Stomach smooth muscle (tissue), 2 donors: ENCODE results near the gene SOD3.

Source experiments
- H3K27ac ChIP-seq: one replicate; pipeline ENCODE4 v1.7.0; 2013; ENCODE audit warnings: mild to moderate bottlenecking, low read length, inconsistent platforms
- H3K27me3 ChIP-seq, 2 donors: one replicate each; pipeline ENCODE4 v1.7.0; 2013; ENCODE audit warnings: low read length in 2 of 2; ENCODE audit not compliant: insufficient read depth in 2 of 2, control insufficient read depth in 1 of 2
- H3K36me3 ChIP-seq, 2 donors: one replicate each; pipeline ENCODE4 v1.7.0; 2013; ENCODE audit warnings: low read length in 2 of 2; ENCODE audit not compliant: control insufficient read depth in 2 of 2, insufficient read depth in 2 of 2
- H3K4me1 ChIP-seq: one replicate; pipeline ENCODE4 v1.7.0; 2013; ENCODE audit warnings: low read length; ENCODE audit not compliant: control insufficient read depth, insufficient read depth
- H3K4me3 ChIP-seq, 2 donors: one replicate each; pipeline ENCODE4 v1.7.0; 2013; ENCODE audit warnings: low read length in 2 of 2
- H3K9ac ChIP-seq, 2 donors: one replicate each; pipeline ENCODE4 v1.7.0; 2013; ENCODE audit warnings: low read length in 2 of 2, mild to moderate bottlenecking in 1 of 2
- H3K9me3 ChIP-seq, 2 donors: one replicate each; pipeline ENCODE4 v1.7.0; 2013; ENCODE audit warnings: low read length in 2 of 2; ENCODE audit not compliant: control insufficient read depth in 2 of 2
- donor health status: healthy.
- donor health status: Pancreatic carcinoma.

Gene SOD3

GRCh38 chr4:24820541-24820940 is 25.2 kb downstream of the SOD3 start:
- Histone ChIP-seq H3K4me1 (peaks cover 8% of the 10 kb centered on the region), H3K9ac (no peak overlapping the region), H3K27me3 (no peaks in the 10 kb centered on the region), H3K9me3 (no peaks in the 10 kb centered on the region), H3K36me3 (peaks cover 27 to 28% of the 10 kb centered on the region in 2 donors), H3K27ac (no peak overlapping the region), H3K4me3 (no peak overlapping the region)

GRCh38 chr4:24824720-24825119 is 29.3 kb downstream of the SOD3 start:
- H3K36me3 ChIP-seq: peaks cover 10 to 21% of the 10 kb centered on the region in 2 donors
- H3K9me3 ChIP-seq: no peaks in the 10 kb centered on the region
- peaks cover 8% of the 10 kb centered on the region for H3K4me1 ChIP-seq
- peak overlapping the region; percentile 45 to 47 for H3K4me3 ChIP-seq
- H3K27ac ChIP-seq: peak overlapping the region; percentile 55
- H3K27me3 ChIP-seq: no peaks in the 10 kb centered on the region
- H3K9ac ChIP-seq: peak overlapping the region; percentile 33 to 47

- H3K27ac ChIP-seq: no peak overlapping the region
- H3K9me3 ChIP-seq: no peaks in the 10 kb centered on the region
- no peaks in the 10 kb centered on the region for H3K4me1 ChIP-seq
- H3K9ac ChIP-seq: no peak overlapping the region
- peaks cover 41 to 48% of the 10 kb centered on the region in 2 donors for H3K36me3 ChIP-seq
- no peak overlapping the region for H3K4me3 ChIP-seq
- H3K27me3 ChIP-seq: no peaks in the 10 kb centered on the region
These were observed 36.3 kb downstream of the SOD3 start for GRCh38 chr4:24831637-24832036.

- H3K27ac ChIP-seq: no peak overlapping the region
These were observed 40.3 kb downstream of the SOD3 start for GRCh38 chr4:24835696-24836095.

GRCh38 chr4:24836661-24837242 is 41.4 kb downstream of the SOD3 start:
- Histone ChIP-seq H3K9ac (no peak overlapping the region), H3K4me1 (peaks cover 9% of the 10 kb centered on the region), H3K4me3 (no peak overlapping the region), H3K9me3 (no peaks in the 10 kb centered on the region), H3K36me3 (peaks cover 18 to 28% of the 10 kb centered on the region in 2 donors), H3K27me3 (no peaks in the 10 kb centered on the region), H3K27ac (no peak overlapping the region)

More at GRCh38 chr4:24835696-24836095, 40.3 kb downstream of the SOD3 start:
- Histone ChIP-seq H3K9me3 (no peaks in the 10 kb centered on the region), H3K36me3 (peaks cover 29 to 36% of the 10 kb centered on the region in 2 donors), H3K9ac (no peak overlapping the region), H3K27me3 (no peaks in the 10 kb centered on the region), H3K4me1 (peaks cover 2% of the 10 kb centered on the region), H3K4me3 (no peak overlapping the region)

- no peak overlapping the region for H3K4me3 ChIP-seq
- H3K27ac ChIP-seq: no peak overlapping the region
- peaks cover 14% of the 10 kb centered on the region for H3K4me1 ChIP-seq
- no peak overlapping the region for H3K9ac ChIP-seq
- H3K36me3 ChIP-seq: peaks cover 17 to 28% of the 10 kb centered on the region in 2 donors
- H3K9me3 ChIP-seq: no peaks in the 10 kb centered on the region
- no peaks in the 10 kb centered on the region for H3K27me3 ChIP-seq
These were observed 42.0 kb downstream of the SOD3 start for GRCh38 chr4:24837336-24837735.

GRCh38 chr4:24837781-24838180 is 42.4 kb downstream of the SOD3 start:
- no peak overlapping the region for H3K9ac ChIP-seq
- H3K9me3 ChIP-seq: no peaks in the 10 kb centered on the region
- peaks cover 15 to 25% of the 10 kb centered on the region in 2 donors for H3K36me3 ChIP-seq
- H3K27ac ChIP-seq: no peak overlapping the region
- H3K27me3 ChIP-seq: no peaks in the 10 kb centered on the region
- peaks cover 19% of the 10 kb centered on the region for H3K4me1 ChIP-seq
- H3K4me3 ChIP-seq: no peak overlapping the region

- peaks cover 8 to 13% of the 10 kb centered on the region in 2 donors for H3K36me3 ChIP-seq
- H3K4me1 ChIP-seq: peaks cover 19% of the 10 kb centered on the region
- no peak overlapping the region for H3K9ac ChIP-seq
- peak overlapping the region; percentile 24 for H3K27ac ChIP-seq
- peak overlapping the region in 1 of 2 donors; percentile 4 for H3K4me3 ChIP-seq
- H3K27me3 ChIP-seq: no peaks in the 10 kb centered on the region
- H3K9me3 ChIP-seq: no peaks in the 10 kb centered on the region
These were observed 45.0 kb downstream of the SOD3 start for GRCh38 chr4:24840362-24840761.

- Histone ChIP-seq H3K36me3 (peaks cover 6 to 13% of the 10 kb centered on the region in 2 donors), H3K9me3 (no peaks in the 10 kb centered on the region), H3K4me3 (peak overlapping the region in 1 of 2 donors; percentile 4), H3K27me3 (no peaks in the 10 kb centered on the region), H3K9ac (no peak overlapping the region), H3K4me1 (peaks cover 19% of the 10 kb centered on the region), H3K27ac (no peak overlapping the region)
These were observed 45.6 kb downstream of the SOD3 start for GRCh38 chr4:24840826-24841543.

GRCh38 chr4:24842356-24842755 is 47.0 kb downstream of the SOD3 start:
- H3K27ac ChIP-seq: no peak overlapping the region
- H3K4me1 ChIP-seq: peaks cover 19% of the 10 kb centered on the region
- no peaks in the 10 kb centered on the region for H3K9me3 ChIP-seq
- no peak overlapping the region for H3K9ac ChIP-seq
- H3K4me3 ChIP-seq: no peak overlapping the region
- no peaks in the 10 kb centered on the region for H3K27me3 ChIP-seq
- H3K36me3 ChIP-seq: peaks cover 4 to 8% of the 10 kb centered on the region in 2 donors

- no peak overlapping the region for H3K27ac ChIP-seq
- H3K27me3 ChIP-seq: no peaks in the 10 kb centered on the region
These were observed 47.7 kb downstream of the SOD3 start for GRCh38 chr4:24843096-24843495.

More at GRCh38 chr4:24843096-24843495, 47.7 kb downstream of the SOD3 start:
- Histone ChIP-seq H3K4me1 (peaks cover 19% of the 10 kb centered on the region), H3K36me3 (peaks cover 4% of the 10 kb centered on the region in 2 donors), H3K4me3 (no peak overlapping the region), H3K9me3 (no peaks in the 10 kb centered on the region), H3K9ac (no peak overlapping the region)
